ENCODE results near the gene ARMC6.

The ARMC6 gene

DNA sequence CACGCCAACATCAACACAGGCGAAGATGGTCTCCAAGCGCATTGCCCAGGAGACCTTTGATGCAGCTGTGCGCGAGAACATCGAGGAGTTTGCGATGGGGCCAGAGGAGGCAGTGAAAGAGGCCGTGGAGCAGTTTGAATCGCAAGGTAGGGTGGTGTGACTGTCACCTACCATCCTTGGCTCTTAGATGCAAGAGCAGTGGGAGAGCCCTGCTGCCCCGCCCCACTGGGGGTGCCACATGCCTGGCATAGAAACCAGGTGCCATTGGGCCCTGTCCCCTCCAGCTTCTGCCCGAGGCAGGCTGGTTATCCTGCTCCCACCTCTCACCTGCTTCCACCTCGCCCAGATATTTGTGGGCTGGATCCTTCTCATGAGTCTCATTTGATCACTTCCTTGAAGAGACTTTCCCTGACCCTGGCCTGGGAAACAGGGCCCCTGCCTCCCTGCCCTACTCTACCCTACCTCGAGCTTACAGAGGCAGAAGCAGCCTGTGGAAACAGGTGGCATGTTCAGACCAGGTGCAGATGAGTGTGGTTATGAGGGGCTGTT is 9.4 kb downstream of the ARMC6 start:
- H3K4me3 ChIP-seq (ENCODE audit: low read depth, low read length) = no peak overlapping the region
- DNase-seq (ENCODE audit: low read depth) = no peak
- no peak for TF ChIP-seq CTCF (IDR thresholded peaks at IDR 0.05; ENCODE audit: control insufficient read depth, extremely low read depth, insufficient read depth)

DNA sequence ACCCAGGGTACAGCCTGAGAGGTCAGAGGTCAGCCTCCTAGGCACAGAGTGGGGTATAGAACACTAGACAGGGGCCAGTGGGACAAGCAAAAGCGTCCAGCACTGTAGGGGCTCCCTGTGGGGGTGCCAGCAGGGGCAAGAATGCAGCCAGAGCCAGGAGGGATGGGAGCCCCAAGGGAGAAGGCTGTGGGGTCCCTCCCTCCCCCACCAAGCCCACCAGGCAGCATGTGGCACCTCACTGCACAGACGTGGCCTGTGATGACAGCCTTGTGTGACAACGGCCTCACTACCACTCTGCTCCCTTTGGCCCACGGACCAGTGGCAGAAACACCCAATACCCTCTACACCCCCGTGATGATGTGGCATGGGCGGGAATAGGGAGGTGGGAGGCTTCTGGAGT is 10.1 kb downstream of the ARMC6 start:
- no peak for DNase-seq (ENCODE audit: low read depth)
- no peak for TF ChIP-seq CTCF (IDR thresholded peaks at IDR 0.05; ENCODE audit: control insufficient read depth, extremely low read depth, insufficient read depth)
- no peak overlapping the region for H3K4me3 ChIP-seq (ENCODE audit: low read depth, low read length)

DNA sequence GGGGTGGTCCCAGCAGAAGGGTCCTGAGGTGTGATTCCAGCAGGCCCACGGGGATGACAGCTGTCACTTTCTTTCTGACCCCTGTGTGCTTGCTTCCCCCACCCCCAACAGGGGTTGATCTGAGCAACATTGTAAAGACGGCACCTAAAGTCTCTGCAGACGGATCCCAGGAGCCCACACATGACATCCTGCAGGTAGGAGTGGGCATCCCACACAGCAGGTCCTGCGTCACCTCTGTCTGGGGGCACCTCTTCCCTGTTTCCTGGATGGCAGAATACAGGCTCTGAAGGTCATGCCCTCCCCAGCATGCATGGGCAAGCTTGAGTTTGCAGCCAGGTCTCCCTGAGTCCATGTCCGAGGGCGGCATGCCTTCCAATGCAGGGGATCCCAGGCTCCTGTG is 10.5 kb downstream of the ARMC6 start:
- DNase-seq (ENCODE audit: low read depth) = no peak
- no peak overlapping the region for H3K4me3 ChIP-seq (ENCODE audit: low read depth, low read length)
- no peak for TF ChIP-seq CTCF (IDR thresholded peaks at IDR 0.05; ENCODE audit: control insufficient read depth, extremely low read depth, insufficient read depth)

- TF ChIP-seq CTCF (IDR thresholded peaks at IDR 0.05; ENCODE audit: control insufficient read depth, extremely low read depth, insufficient read depth) = no peak
- no peak overlapping the region for H3K4me3 ChIP-seq (ENCODE audit: low read depth, low read length)
- no peak for DNase-seq (ENCODE audit: low read depth)
Observed at GRCh38 chr19:19049406-19049805, 16.0 kb downstream of the ARMC6 start.

GRCh38 chr19:19050104-19050503 is 16.7 kb downstream of the ARMC6 start:
- no peak for TF ChIP-seq CTCF (IDR thresholded peaks at IDR 0.05; ENCODE audit: control insufficient read depth, extremely low read depth, insufficient read depth)
- no peak for DNase-seq (ENCODE audit: low read depth)
- H3K4me3 ChIP-seq (ENCODE audit: low read depth, low read length) = no peak overlapping the region

- DNase-seq (ENCODE audit: low read depth) = no peak
- no peak for TF ChIP-seq CTCF (IDR thresholded peaks at IDR 0.05; ENCODE audit: control insufficient read depth, extremely low read depth, insufficient read depth)
- H3K4me3 ChIP-seq (ENCODE audit: low read depth, low read length) = no peak overlapping the region
Observed at GRCh38 chr19:19050731-19051130, 17.3 kb downstream of the ARMC6 start.

- no peak for TF ChIP-seq CTCF (IDR thresholded peaks at IDR 0.05; ENCODE audit: control insufficient read depth, extremely low read depth, insufficient read depth)
- no peak for DNase-seq (ENCODE audit: low read depth)
- H3K4me3 ChIP-seq (ENCODE audit: low read depth, low read length) = no peak overlapping the region
Observed at GRCh38 chr19:19051478-19052213, 18.2 kb downstream of the ARMC6 start.
